NCI-H1930 (cell line): ENCODE results near the gene TGFB1.

ENCODE experiments used
- DNase-seq, 2 experiments: peaks; one replicate each; lab custom pipeline; 2025; lab: John Stamatoyannopoulos, UW

The TGFB1 gene

GRCh38 chr19:41341669-41342490, 11.8 kb downstream of the TGFB1 start:
- no peak for DNase-seq

- DNase-seq = no peak
Measured at GRCh38 chr19:41339936-41340335, 13.8 kb downstream of the TGFB1 start.

GRCh38 chr19:41335467-41335866, 18.3 kb downstream of the TGFB1 start:
- no peak for DNase-seq

- DNase-seq = no peak
Measured at GRCh38 chr19:41334793-41335192, 18.9 kb downstream of the TGFB1 start.

- no peak for DNase-seq
Measured at GRCh38 chr19:41332468-41332867, 21.3 kb downstream of the TGFB1 start.

GRCh38 chr19:41332000-41332399, 21.7 kb downstream of the TGFB1 start:
- DNase-seq = no peak

GRCh38 chr19:41330946-41331678, 22.6 kb downstream of the TGFB1 start:
- DNase-seq = no peak

GRCh38 chr19:41330481-41330880, 23.2 kb downstream of the TGFB1 start:
- DNase-seq = no peak

- no peak for DNase-seq
Measured at GRCh38 chr19:41328842-41329225, 24.9 kb downstream of the TGFB1 start.

- DNase-seq = no peak
Measured at GRCh38 chr19:41328157-41328841, 25.4 kb downstream of the TGFB1 start.

- no peak for DNase-seq
Measured at GRCh38 chr19:41327576-41328156, 26.1 kb downstream of the TGFB1 start.

GRCh38 chr19:41327076-41327575, 26.6 kb downstream of the TGFB1 start:
- no peak for DNase-seq

GRCh38 chr19:41325947-41326706, 27.6 kb downstream of the TGFB1 start:
- DNase-seq = no peak

GRCh38 chr19:41325640-41325946, 28.1 kb downstream of the TGFB1 start:
- no peak for DNase-seq

GRCh38 chr19:41324921-41325639, 28.6 kb downstream of the TGFB1 start:
- DNase-seq = no peak

GRCh38 chr19:41324231-41324702, 29.5 kb downstream of the TGFB1 start:
- DNase-seq = no peak

- DNase-seq = no peak
Measured at GRCh38 chr19:41323430-41324125, 30.1 kb downstream of the TGFB1 start.

- DNase-seq = no peak
Measured at GRCh38 chr19:41323023-41323422, 30.7 kb downstream of the TGFB1 start.

GRCh38 chr19:41322451-41322850, 31.3 kb downstream of the TGFB1 start:
- no peak for DNase-seq

GRCh38 chr19:41321600-41322270, 32.0 kb downstream of the TGFB1 start:
- no peak for DNase-seq
